HG02840 (cell line): Measurements from ENCODE around the gene MKRN2OS.

ENCODE experiments used
- ATAC-seq: cut with Tn5 transposase; IDR thresholded peaks from one replicate; pipeline ENCODE4 v1.9.1; 2021; ENCODE audit warnings: mild to moderate bottlenecking, moderate library complexity, moderate number of reproducible peaks; ENCODE audit not compliant: unreplicated experiment, low FRiP score

The MKRN2OS gene

GRCh38 chr3:12518261-12519028, 26.9 kb downstream of the MKRN2OS start:
- no peak for ATAC-seq

DNA sequence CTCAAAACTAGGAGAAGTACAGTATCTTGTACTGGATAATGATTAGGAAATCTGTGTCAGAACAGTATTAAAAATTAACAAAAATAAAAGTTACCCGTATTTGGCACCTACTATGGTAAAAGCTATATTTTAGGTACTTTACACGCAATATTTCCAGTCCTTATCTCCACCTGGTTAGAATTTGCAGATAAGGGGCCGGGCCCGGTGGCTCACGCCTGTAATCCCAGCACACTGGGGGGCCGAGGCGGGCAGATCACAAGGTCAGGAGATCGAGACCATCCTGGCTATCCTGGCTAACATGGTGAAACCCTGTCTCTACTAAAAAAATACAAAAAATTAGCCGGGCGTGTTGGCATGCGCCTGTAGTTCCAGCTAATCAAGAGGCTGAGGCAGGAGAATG, 28.4 kb downstream of the MKRN2OS start:
- no peak for ATAC-seq

GRCh38 chr3:12515631-12516030, 29.7 kb downstream of the MKRN2OS start:
- ATAC-seq = no peak

GRCh38 chr3:12513694-12514446, 31.4 kb downstream of the MKRN2OS start:
- no peak for ATAC-seq

- ATAC-seq = no peak
Measured at GRCh38 chr3:12512534-12513118, 32.7 kb downstream of the MKRN2OS start.

DNA sequence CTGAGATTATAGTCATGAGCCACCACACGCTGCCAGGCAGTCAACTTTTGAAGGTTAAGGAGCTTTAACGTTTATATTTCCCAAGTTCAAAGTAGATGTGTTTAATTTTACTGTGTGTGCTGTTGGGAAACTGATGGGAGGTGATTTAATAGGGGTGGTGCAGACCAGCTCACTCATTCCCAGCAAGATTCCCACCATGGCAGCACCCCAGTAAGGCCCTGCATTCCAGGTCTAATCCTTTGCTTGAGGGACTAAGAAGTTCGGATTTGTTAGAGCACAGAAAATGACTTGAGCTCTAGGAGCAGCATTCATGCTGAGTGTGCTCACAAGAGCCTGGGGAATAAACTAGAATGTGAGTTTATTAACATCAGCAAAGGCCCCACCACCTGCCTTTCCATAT, 35.8 kb downstream of the MKRN2OS start:
- ATAC-seq = no peak

DNA sequence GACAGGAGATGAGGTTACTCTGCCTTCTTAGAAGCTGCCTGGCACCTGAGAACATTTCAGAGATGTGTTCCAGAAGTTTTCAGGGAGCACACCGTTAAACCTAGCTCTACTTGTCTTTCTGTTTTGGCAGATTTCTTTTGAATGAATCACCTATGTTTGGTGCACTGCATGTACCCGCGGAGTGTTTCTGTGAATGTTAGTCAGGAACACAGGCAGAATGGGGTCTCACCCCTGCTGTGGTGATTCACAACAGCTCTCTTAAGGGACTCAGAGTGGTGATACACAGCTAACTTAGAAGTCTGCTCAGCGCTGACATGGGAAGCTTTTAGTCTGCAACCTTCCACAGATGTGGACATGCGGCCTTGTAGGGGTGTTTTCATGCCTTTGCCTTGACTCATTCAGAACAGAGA, 37.0 kb downstream of the MKRN2OS start:
- ATAC-seq = no peak

GRCh38 chr3:12507591-12508281, 37.6 kb downstream of the MKRN2OS start:
- ATAC-seq = no peak

GRCh38 chr3:12506201-12506709, 39.0 kb downstream of the MKRN2OS start:
- no peak for ATAC-seq

DNA sequence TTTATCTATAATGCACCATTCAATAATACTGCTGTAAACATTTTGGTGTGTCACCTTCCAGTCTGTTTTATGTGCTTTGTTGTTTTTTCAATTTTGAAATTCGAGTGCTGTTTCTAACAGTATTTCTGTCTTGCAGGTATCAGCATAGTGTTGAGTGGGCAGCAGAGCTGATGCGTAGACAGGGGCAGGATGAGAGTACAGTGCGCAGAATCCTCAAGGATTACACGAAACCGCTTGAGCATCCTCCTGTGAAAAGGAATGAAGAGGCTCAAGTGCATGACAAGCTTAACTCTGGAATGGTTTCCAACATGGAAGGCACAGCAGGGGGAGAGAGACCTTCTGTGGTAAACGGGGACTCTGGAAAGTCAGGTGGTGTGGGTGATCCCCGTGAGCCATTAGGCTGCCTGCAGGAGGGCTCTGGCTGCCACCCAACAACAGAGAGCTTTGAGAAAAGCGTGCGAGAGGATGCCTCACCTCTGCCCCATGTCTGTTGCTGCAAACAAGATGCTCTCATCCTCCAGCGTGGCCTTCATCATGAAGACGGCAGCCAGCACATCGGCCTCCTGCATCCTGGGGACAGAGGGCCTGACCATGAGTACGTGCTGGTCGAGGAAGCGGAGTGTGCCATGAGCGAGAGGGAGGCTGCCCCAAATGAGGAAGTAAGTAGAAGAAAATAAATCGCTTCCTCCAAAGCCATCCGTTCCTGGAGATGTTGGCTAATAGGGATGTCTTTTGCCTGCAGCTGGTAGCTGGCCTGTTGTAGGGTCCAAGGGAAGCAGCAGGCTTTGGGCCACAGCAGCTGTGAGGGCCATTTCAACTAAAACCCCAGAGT, 42.0 kb downstream of the MKRN2OS start:
- ATAC-seq = no peak

DNA sequence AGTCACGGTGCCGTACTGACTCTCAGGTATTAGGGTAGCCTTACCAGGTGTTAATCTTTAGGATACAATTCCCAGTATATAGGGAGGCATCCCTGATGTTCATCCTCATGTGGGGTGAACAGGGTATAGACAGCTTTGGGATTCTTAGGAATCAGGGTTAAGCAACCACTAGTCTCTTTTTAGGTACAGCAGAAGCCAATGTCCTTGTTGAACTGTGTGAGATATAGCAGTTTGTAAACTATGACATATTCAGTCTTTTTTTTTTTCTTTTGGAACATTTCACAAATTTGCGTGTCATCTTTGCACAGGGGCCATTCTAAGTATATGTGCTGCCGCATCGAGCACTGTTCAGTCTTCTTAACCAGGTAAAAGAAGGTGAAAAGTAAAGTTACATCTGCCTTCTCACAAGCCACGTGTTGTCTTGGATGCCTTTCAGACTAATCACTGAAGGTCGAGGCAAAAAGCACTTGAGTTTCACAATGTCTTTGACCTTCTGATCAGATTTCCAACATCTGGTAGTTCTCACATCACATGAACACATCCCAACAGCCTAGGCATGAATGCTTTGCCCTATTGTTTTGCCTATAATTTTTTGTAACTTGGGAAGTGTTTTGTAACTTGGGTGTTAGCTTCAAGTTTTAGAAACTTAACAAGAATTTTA, 43.8 kb downstream of the MKRN2OS start:
- no peak for ATAC-seq

GRCh38 chr3:12499474-12499873, 45.8 kb downstream of the MKRN2OS start:
- ATAC-seq = no peak

- no peak for ATAC-seq
Measured at GRCh38 chr3:12496453-12496761, 48.9 kb downstream of the MKRN2OS start.

GRCh38 chr3:12495749-12496452, 49.4 kb downstream of the MKRN2OS start:
- ATAC-seq = no peak

DNA sequence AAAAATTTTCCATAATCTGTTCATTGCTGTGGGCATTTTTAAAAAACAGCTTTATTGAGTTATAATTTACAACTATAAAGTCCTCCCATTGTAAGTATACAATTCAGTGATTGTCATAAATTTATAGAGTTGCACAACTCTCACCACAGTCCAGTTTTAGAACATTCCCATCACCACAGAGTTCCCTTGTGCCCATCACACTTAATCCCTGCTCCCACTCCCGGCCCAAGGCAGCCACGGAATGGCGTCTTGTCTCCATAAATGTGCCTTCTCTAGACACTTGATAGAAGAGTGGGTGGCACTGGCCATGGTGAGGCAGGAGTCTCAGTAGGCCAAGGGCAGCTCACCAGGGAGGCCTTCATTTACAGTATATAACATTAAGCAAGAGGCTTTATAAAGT, 54.8 kb downstream of the MKRN2OS start:
- ATAC-seq = no peak

DNA sequence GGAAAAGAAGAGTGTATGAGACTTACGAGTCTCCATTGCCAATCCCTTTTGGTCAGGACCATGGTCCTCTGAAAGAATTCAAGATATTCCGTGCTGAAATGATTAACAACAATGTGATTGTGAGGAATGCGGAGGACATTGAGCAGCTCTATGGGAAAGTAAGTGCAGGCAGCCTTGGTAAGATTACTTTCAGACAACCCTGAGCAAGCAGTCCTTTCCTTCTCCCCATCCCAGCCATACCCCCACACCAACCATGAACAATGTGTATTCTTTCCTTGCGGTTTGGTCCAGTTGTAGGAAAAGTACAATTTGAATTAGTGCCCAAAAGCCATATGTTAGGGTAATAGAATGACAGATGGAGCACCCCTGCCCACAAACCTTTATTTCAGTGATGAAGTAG, 55.5 kb downstream of the MKRN2OS start:
- no peak for ATAC-seq
